HepG2 (cell line): ENCODE data around the gene AADACL4. TPM values are rescaled to one million over a fixed set of nuclear protein-coding genes. Genes with fewer than 3 reads are reported as not detected.

Experiments
- ATAC-seq: fragments of 200-7000 bp; cut with Tn5 transposase; 3 replicates; pipeline ENCODE4 v1.9.1; 2020; ENCODE audit warnings: mild to moderate bottlenecking, moderate library complexity
- BruUV-seq: library from RNA; stranded (reverse); fragments of 400-500 nt; replicated peaks from 2 replicates; lab custom pipeline; 2021; lab: Mats Ljungman, UMichigan
- CTCF ChIA-PET: fragments of 300-600 bp; formaldehyde crosslinking; extraction: SDS; loops from one replicate; lab custom pipeline; 2021; ENCODE audit warnings: low total read pairs, inconsistent platforms, low intra/inter-chr PET ratio; lab: Yijun Ruan, JAX
- POLR2A ChIA-PET: fragments of 350-600 bp; sonication (Branson Sonifier 250); formaldehyde crosslinking; loops from one replicate; lab custom pipeline; 2020; ENCODE audit warnings: antibody characterized with exemption, inconsistent platforms; lab: Yijun Ruan, JAX
- DNase-seq: peaks from one replicate; pipeline ENCODE4 v3.0.0-alpha.2; 2015; ENCODE audit warnings: low spot score
- FAIRE-seq: peaks from 3 replicates; lab custom pipeline; 2011; peaks lifted over from hg19 to GRCh38; lab: Jason Lieb, UNC
- H2AFZ ChIP-seq: one replicate; pipeline ENCODE4 v1.6.1; 2011; ENCODE audit warnings: low read length, inconsistent platforms
- H3K27ac ChIP-seq: fragments of 300-600 bp; 3 replicates; pipeline ENCODE4 v1.8.0; 2011; ENCODE audit warnings: mixed run types, mild to moderate bottlenecking, mixed read lengths, low read length, inconsistent platforms; ENCODE audit not compliant: insufficient read depth; ENCODE audit errors: extremely low read length
- H3K27me3 ChIP-seq, 2 experiments: fragments of 200-600 bp in 1 of 2; 2 replicates in 1 of 2; 3 replicates in 1 of 2; pipeline versions ENCODE4 v1.6.0 to v1.8.0; 2011; ENCODE audit warnings: low read length in 2 of 2, mild to moderate bottlenecking in 2 of 2, moderate library complexity in 2 of 2, inconsistent platforms in 1 of 2; ENCODE audit not compliant: insufficient read depth in 2 of 2, control insufficient read depth in 1 of 2
- H3K36me3 ChIP-seq, 2 experiments: fragments of 200-600 bp in 1 of 2; replicated peaks in 1 of 2; 2 replicates in 1 of 2; 3 replicates in 1 of 2; pipeline versions ENCODE4 v1.5.1 to v1.8.0; 2011; ENCODE audit warnings: low read length in 2 of 2, inconsistent platforms in 1 of 2; ENCODE audit not compliant: insufficient read depth in 2 of 2, control insufficient read depth in 1 of 2
- H3K4me1 ChIP-seq: 2 replicates; pipeline ENCODE4 v1.5.1; 2012; ENCODE audit warnings: low read length, inconsistent platforms; ENCODE audit not compliant: insufficient read depth
- H3K4me2 ChIP-seq: 2 replicates; pipeline ENCODE4 v1.6.0; 2011; ENCODE audit warnings: low read depth, low read length, inconsistent platforms
- H3K4me3 ChIP-seq, 3 experiments: fragments of 200-600 bp in 1 of 3; sonication (generic), shearing (Covaris generic) in 1 of 3; replicated peaks in 1 of 3; 2 replicates each; pipeline ENCODE4 v1.5.1; 2011 to 2016; ENCODE audit warnings: low read length in 3 of 3, inconsistent platforms in 2 of 3, low read depth in 2 of 3, mild to moderate bottlenecking in 2 of 3, control low read depth in 1 of 3, mixed read lengths in 1 of 3; ENCODE audit not compliant: insufficient read depth in 1 of 3
- H3K79me2 ChIP-seq: one replicate; pipeline ENCODE4 v1.6.1; 2011; ENCODE audit warnings: low read length, inconsistent platforms; ENCODE audit not compliant: insufficient read depth
- H3K9ac ChIP-seq: 2 replicates; pipeline ENCODE4 v1.6.0; 2011; ENCODE audit warnings: mild to moderate bottlenecking, low read depth, low read length, inconsistent platforms; ENCODE audit not compliant: insufficient read depth
- H3K9me3 ChIP-seq: 2 replicates; pipeline ENCODE4 v1.5.1; 2012; ENCODE audit warnings: mild to moderate bottlenecking, low read length
- H4K20me1 ChIP-seq: 2 replicates; pipeline ENCODE4 v1.6.0; 2011; ENCODE audit warnings: inconsistent platforms, mild to moderate bottlenecking, low read length, moderate library complexity; ENCODE audit not compliant: insufficient read depth
- ADNP ChIP-seq: sonication (generic); formaldehyde crosslinking; IDR thresholded peaks from 2 replicates; pipeline ENCODE4 v1.4.0; 2020; ENCODE audit warnings: missing genetic modification reagents
- CBFB ChIP-seq: sonication (generic); formaldehyde crosslinking; IDR thresholded peaks from 2 replicates; pipeline ENCODE4 v1.4.0; 2020; ENCODE audit warnings: missing genetic modification reagents
- CBX5 ChIP-seq: sonication (generic); formaldehyde crosslinking; IDR thresholded peaks from 2 replicates; pipeline ENCODE4 v1.4.0; 2020; ENCODE audit warnings: missing genetic modification reagents, borderline replicate concordance
- POLR2G ChIP-seq: fragments of 200-400 bp; formaldehyde crosslinking; IDR thresholded peaks from 2 replicates; pipeline ENCODE4 v1.6.1; 2018; ENCODE audit warnings: mild to moderate bottlenecking, low read depth, low read length, moderate library complexity
- SALL1 ChIP-seq: sonication (generic); formaldehyde crosslinking; IDR thresholded peaks from 2 replicates; pipeline ENCODE4 v1.8.0; 2022; ENCODE audit warnings: mild to moderate bottlenecking, missing genetic modification reagents
- ZC3H4 ChIP-seq: sonication (generic); formaldehyde crosslinking; IDR thresholded peaks from 2 replicates; pipeline ENCODE4 v1.4.0; 2020; ENCODE audit warnings: missing genetic modification reagents, borderline replicate concordance
- ZFP41 ChIP-seq: sonication (generic); formaldehyde crosslinking; IDR thresholded peaks from 2 replicates; pipeline ENCODE4 v1.4.0; 2020; ENCODE audit warnings: mild to moderate bottlenecking, missing genetic modification reagents, borderline replicate concordance
- ZNF446 ChIP-seq: sonication (generic); formaldehyde crosslinking; IDR thresholded peaks from 2 replicates; pipeline ENCODE4 v1.5.0; 2020; ENCODE audit warnings: mild to moderate bottlenecking, missing genetic modification reagents
- WGBS: methylation state at CpG from one replicate; pipeline ENCODE4 v1.1.6; 2017; ENCODE audit warnings: low lambda C conversion rate; 5-methylcytosine and 5-hydroxymethylcytosine counted together
- in situ Hi-C: cut with HindIII; loops from 2 replicates; pipeline ENCODE4 v1.10.0; 2017; ENCODE audit warnings: low pct_unique_long_range_greater_than_20kb; ENCODE audit not compliant: extremely low pct_ligation_motif_present
- intact Hi-C: fragments of 100-400 bp; cut with micrococcal nuclease; formaldehyde crosslinking; loops from one replicate; pipeline ENCODE4 v1.10.0; 2022; ENCODE audit not compliant: unreplicated experiment
- polyA plus RNA-seq, 8 experiments: library from polyadenylated mRNA; depleted of rRNA in 3 of 8; stranded (reverse) in 7 of 8; unstranded in 1 of 8; fragments of >200 nt; fragmentation: Illumina TruSeq in 4 of 8; extraction: Trizol in 4 of 8; gene quantifications; 2 replicates each; pipeline versions ENCODE4 v1.2.1 to v1.2.3, GENCODE V29; 2011 to 2016; ENCODE audit warnings: low read depth in 4 of 8, missing spikeins in 1 of 8, mixed read lengths in 1 of 8; ENCODE audit not compliant: insufficient read depth in 1 of 8
- total RNA-seq, 5 experiments: library from RNA; depleted of rRNA; stranded (reverse); fragments of >200 nt; fragmentation: Illumina TruSeq; extraction: Trizol; gene quantifications; 2 replicates each; pipeline ENCODE4 v1.2.3, GENCODE V29; 2016; ENCODE audit warnings: low read depth in 1 of 5
- TF ChIP-seq, protein P1 (sequence below): sonication (generic); formaldehyde crosslinking; IDR thresholded peaks from 2 replicates; pipeline ENCODE4 v1.4.0; 2020; ENCODE audit warnings: missing genetic modification reagents
- TF ChIP-seq, protein P2 (sequence below): sonication (generic); formaldehyde crosslinking; IDR thresholded peaks from 2 replicates; pipeline ENCODE4 v1.4.0; 2020; ENCODE audit warnings: mild to moderate bottlenecking, missing genetic modification reagents
- TF ChIP-seq, protein P3 (sequence below): sonication (generic); formaldehyde crosslinking; IDR thresholded peaks from 2 replicates; pipeline ENCODE4 v1.5.0; 2020; ENCODE audit warnings: missing genetic modification reagents
- TF ChIP-seq, protein P4 (sequence below): sonication (generic); formaldehyde crosslinking; IDR thresholded peaks from 2 replicates; pipeline ENCODE4 v1.4.0; 2020; ENCODE audit warnings: missing genetic modification reagents, borderline replicate concordance
- TF ChIP-seq, protein P5 (sequence below): IDR thresholded peaks from 2 replicates; pipeline ENCODE4 v1.6.1; 2016; ENCODE audit warnings: missing compliant biosample characterization, missing genetic modification reagents, borderline replicate concordance
- TF ChIP-seq, protein P6 (sequence below): sonication (generic); formaldehyde crosslinking; IDR thresholded peaks from 2 replicates; pipeline ENCODE4 v1.4.0; 2020; ENCODE audit warnings: missing genetic modification reagents, mild to moderate bottlenecking, borderline replicate concordance

The AADACL4 gene
- total and polyA plus RNA-seq, 2 of the 13 experiments (the other 11 are each of a cell fraction or from before 2014, with no cell fraction given): not detected

DNA sequence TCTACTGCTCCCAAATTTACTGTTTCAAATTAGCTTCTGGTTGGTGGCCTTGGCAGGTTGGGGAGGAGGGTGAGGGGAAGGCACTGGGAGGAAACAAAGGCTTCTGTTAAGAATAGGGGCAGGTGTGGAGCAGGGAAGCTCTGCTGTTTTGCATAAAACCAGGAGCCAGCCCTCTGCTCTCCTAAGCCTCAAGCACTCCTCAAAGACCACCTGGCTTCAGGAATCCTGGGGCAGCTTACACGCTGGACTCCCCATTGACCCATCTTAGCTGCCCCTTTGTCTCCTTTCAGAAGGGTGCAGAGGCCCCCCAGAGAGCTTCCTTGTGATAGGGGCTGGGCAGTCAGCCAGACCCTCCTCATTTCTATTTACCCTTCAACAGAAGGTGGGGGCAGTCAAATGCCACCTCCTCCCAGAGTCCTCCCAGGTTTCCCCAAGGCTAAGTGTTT, 14.4 kb upstream of the AADACL4 start:
- H3K27me3 ChIP-seq: peaks cover 0 to 9% of the 10 kb centered on the region in 2 experiments; a peak in 2 of 5 replicates
- no peak overlapping the region for H3K27ac ChIP-seq
- BruUV-seq: no TSS peak
- 20% methylated on average over 1 of the region's 1 CpG for WGBS
- FAIRE-seq: no peak
- H3K9ac ChIP-seq: no peak overlapping the region
- no peaks in the 10 kb centered on the region for H3K9me3 ChIP-seq
- no peak overlapping the region for H3K4me3 ChIP-seq
- in situ Hi-C loops (loop anchor here (10.0 kb wide), 1 partner anchor 315 kb away; no protein-coding TSS in a partner anchor), intact Hi-C loops (no loop called here)
- DNase-seq: no peak
- CTCF ChIA-PET: no interaction called here
- H2AFZ ChIP-seq: no peak overlapping the region
- H3K4me2 ChIP-seq: no peak overlapping the region
- POLR2A ChIA-PET: interaction anchor here (0.8 to 1.8 kb wide), 2 partner anchors 10 to 15 kb away, joined by 4 to 9 read pairs; no protein-coding TSS in a partner anchor
- no peaks in the 10 kb centered on the region for H3K79me2 ChIP-seq
- no peaks in the 10 kb centered on the region for H3K36me3 ChIP-seq
- H3K4me1 ChIP-seq: peaks cover 10% of the 10 kb centered on the region
- ATAC-seq: no peak
- no peaks in the 10 kb centered on the region for H4K20me1 ChIP-seq
- TF ChIP-seq, protein P1, sequence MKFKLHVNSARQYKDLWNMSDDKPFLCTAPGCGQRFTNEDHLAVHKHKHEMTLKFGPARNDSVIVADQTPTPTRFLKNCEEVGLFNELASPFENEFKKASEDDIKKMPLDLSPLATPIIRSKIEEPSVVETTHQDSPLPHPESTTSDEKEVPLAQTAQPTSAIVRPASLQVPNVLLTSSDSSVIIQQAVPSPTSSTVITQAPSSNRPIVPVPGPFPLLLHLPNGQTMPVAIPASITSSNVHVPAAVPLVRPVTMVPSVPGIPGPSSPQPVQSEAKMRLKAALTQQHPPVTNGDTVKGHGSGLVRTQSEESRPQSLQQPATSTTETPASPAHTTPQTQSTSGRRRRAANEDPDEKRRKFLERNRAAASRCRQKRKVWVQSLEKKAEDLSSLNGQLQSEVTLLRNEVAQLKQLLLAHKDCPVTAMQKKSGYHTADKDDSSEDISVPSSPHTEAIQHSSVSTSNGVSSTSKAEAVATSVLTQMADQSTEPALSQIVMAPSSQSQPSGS: no peak
- TF ChIP-seq, protein P2, sequence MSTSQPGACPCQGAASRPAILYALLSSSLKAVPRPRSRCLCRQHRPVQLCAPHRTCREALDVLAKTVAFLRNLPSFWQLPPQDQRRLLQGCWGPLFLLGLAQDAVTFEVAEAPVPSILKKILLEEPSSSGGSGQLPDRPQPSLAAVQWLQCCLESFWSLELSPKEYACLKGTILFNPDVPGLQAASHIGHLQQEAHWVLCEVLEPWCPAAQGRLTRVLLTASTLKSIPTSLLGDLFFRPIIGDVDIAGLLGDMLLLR: no peak
- TF ChIP-seq ZC3H4 (CRISPR knock-in tag): no peak
- no peak for TF ChIP-seq ZFP41
- TF ChIP-seq ZNF446 (CRISPR knock-in tag): no peak
- TF ChIP-seq, protein P3, sequence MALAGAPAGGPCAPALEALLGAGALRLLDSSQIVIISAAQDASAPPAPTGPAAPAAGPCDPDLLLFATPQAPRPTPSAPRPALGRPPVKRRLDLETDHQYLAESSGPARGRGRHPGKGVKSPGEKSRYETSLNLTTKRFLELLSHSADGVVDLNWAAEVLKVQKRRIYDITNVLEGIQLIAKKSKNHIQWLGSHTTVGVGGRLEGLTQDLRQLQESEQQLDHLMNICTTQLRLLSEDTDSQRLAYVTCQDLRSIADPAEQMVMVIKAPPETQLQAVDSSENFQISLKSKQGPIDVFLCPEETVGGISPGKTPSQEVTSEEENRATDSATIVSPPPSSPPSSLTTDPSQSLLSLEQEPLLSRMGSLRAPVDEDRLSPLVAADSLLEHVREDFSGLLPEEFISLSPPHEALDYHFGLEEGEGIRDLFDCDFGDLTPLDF (CRISPR knock-in tag): no peak
- TF ChIP-seq ADNP (CRISPR knock-in tag): no peak
- no peak for TF ChIP-seq POLR2G
- TF ChIP-seq CBFB (CRISPR knock-in tag): no peak
- TF ChIP-seq, protein P4, sequence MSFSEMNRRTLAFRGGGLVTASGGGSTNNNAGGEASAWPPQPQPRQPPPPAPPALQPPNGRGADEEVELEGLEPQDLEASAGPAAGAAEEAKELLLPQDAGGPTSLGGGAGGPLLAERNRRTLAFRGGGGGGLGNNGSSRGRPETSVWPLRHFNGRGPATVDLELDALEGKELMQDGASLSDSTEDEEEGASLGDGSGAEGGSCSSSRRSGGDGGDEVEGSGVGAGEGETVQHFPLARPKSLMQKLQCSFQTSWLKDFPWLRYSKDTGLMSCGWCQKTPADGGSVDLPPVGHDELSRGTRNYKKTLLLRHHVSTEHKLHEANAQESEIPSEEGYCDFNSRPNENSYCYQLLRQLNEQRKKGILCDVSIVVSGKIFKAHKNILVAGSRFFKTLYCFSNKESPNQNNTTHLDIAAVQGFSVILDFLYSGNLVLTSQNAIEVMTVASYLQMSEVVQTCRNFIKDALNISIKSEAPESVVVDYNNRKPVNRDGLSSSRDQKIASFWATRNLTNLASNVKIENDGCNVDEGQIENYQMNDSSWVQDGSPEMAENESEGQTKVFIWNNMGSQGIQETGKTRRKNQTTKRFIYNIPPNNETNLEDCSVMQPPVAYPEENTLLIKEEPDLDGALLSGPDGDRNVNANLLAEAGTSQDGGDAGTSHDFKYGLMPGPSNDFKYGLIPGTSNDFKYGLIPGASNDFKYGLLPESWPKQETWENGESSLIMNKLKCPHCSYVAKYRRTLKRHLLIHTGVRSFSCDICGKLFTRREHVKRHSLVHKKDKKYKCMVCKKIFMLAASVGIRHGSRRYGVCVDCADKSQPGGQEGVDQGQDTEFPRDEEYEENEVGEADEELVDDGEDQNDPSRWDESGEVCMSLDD: no peak
- no peak for TF ChIP-seq SALL1
- TF ChIP-seq, protein P5, sequence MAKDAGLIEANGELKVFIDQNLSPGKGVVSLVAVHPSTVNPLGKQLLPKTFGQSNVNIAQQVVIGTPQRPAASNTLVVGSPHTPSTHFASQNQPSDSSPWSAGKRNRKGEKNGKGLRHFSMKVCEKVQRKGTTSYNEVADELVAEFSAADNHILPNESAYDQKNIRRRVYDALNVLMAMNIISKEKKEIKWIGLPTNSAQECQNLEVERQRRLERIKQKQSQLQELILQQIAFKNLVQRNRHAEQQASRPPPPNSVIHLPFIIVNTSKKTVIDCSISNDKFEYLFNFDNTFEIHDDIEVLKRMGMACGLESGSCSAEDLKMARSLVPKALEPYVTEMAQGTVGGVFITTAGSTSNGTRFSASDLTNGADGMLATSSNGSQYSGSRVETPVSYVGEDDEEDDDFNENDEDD (CRISPR knock-in tag): no peak
- TF ChIP-seq, protein P6, sequence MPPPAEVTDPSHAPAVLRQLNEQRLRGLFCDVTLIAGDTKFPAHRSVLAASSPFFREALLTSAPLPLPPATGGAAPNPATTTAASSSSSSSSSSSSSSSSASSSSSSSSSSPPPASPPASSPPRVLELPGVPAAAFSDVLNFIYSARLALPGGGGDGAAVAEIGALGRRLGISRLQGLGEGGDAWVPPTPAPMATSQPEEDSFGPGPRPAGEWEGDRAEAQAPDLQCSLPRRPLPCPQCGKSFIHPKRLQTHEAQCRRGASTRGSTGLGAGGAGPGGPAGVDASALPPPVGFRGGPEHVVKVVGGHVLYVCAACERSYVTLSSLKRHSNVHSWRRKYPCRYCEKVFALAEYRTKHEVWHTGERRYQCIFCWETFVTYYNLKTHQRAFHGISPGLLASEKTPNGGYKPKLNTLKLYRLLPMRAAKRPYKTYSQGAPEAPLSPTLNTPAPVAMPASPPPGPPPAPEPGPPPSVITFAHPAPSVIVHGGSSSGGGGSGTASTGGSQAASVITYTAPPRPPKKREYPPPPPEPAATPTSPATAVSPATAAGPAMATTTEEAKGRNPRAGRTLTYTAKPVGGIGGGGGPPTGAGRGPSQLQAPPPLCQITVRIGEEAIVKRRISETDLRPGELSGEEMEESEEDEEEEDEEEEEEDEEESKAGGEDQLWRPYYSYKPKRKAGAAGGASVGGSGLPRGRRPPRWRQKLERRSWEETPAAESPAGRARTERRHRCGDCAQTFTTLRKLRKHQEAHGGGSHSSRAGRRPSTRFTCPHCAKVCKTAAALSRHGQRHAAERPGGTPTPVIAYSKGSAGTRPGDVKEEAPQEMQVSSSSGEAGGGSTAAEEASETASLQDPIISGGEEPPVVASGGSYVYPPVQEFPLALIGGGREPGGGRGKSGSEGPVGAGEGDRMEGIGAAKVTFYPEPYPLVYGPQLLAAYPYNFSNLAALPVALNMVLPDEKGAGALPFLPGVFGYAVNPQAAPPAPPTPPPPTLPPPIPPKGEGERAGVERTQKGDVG (CRISPR knock-in tag): no peak
- no peak for TF ChIP-seq CBX5 (CRISPR knock-in tag)
